ENCODE data around the gene GIPC3.
A peak's percentile ranks its signal among the peaks of the same experiment; 100 is the strongest.

Gene GIPC3

DNA sequence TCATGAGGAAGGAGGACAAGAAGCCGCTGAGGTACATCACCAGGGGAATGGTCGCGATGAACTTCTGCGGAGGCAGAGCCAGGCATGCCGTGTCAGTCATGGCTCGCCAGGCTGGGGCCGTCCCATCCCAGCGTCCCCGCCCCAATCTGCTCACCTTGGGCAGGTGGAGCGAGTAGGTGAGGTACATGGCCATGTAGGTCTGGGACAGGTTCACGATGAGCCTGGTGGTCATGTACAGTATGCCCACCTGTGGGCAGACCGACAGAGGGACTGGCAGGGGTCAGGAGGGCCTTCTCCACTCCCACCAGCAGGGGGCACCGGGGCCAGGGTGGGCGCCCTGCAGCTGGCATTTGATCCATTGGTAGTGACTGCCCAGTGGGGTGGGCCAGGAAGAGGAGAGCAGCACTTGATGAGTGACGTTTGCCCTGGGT is 38.0 kb upstream of the GIPC3 start:
- TF ChIP-seq, protein P1, sequence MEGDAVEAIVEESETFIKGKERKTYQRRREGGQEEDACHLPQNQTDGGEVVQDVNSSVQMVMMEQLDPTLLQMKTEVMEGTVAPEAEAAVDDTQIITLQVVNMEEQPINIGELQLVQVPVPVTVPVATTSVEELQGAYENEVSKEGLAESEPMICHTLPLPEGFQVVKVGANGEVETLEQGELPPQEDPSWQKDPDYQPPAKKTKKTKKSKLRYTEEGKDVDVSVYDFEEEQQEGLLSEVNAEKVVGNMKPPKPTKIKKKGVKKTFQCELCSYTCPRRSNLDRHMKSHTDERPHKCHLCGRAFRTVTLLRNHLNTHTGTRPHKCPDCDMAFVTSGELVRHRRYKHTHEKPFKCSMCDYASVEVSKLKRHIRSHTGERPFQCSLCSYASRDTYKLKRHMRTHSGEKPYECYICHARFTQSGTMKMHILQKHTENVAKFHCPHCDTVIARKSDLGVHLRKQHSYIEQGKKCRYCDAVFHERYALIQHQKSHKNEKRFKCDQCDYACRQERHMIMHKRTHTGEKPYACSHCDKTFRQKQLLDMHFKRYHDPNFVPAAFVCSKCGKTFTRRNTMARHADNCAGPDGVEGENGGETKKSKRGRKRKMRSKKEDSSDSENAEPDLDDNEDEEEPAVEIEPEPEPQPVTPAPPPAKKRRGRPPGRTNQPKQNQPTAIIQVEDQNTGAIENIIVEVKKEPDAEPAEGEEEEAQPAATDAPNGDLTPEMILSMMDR (IDR thresholded peaks at IDR 0.05): peak in 1 of 2 experiments; percentile 39
- peaks cover 0 to 25% (median 10%) of the 10 kb centered on the region in 4 donors for H3K4me1 ChIP-seq
- H3K4me3 ChIP-seq: no peak overlapping the region
- intact Hi-C loops (cut with DNase I; ENCODE audit: low total_unique reads): no loop called here
- peaks cover 0 to 46% (median 7%) of the 10 kb centered on the region in 3 donors for H3K36me3 ChIP-seq
- no peaks in the 10 kb centered on the region for H3K27me3 ChIP-seq
- H3K9me3 ChIP-seq: no peaks in the 10 kb centered on the region
- peak in 1 of 2 donors; percentile 67 for DNase-seq
- H3K27ac ChIP-seq: no peak overlapping the region

DNA sequence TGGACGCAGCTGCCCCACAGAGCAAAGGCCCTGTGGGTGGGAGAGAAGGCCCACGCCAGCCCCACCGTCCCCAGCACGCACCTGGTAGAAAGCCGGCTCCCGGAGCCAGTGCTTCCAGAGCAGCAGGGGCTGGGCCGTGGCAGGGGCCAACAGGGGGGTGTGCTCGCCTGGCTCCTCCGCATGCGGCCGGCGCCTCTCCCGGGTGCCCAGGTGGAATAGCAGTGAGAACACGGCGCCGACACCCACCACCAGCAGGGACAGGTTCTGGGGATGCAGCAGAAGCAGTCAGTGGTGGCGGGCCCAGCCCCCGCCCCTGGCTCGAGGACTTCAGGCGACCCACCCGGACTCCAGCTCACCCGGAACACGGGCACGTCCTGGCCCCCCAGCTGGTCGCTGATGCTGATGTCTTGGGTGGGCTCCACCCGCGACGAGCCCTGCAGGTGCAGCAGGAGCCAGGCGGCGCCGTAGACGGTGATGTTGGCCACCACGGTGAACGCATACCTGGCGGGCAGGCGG is 37.5 kb upstream of the GIPC3 start:
- H3K27ac ChIP-seq: no peak overlapping the region
- no peaks in the 10 kb centered on the region for H3K9me3 ChIP-seq
- H3K27me3 ChIP-seq: no peaks in the 10 kb centered on the region
- intact Hi-C loops (cut with DNase I; ENCODE audit: low total_unique reads): no loop called here
- H3K4me1 ChIP-seq: peaks cover 0 to 25% (median 9%) of the 10 kb centered on the region in 4 donors
- no peak overlapping the region for H3K4me3 ChIP-seq
- TF ChIP-seq, protein P1 (IDR thresholded peaks at IDR 0.05): no peak
- peak in 1 of 2 donors; percentile 61 for DNase-seq
- H3K36me3 ChIP-seq: peaks cover 0 to 42% (median 7%) of the 10 kb centered on the region in 3 donors

DNA sequence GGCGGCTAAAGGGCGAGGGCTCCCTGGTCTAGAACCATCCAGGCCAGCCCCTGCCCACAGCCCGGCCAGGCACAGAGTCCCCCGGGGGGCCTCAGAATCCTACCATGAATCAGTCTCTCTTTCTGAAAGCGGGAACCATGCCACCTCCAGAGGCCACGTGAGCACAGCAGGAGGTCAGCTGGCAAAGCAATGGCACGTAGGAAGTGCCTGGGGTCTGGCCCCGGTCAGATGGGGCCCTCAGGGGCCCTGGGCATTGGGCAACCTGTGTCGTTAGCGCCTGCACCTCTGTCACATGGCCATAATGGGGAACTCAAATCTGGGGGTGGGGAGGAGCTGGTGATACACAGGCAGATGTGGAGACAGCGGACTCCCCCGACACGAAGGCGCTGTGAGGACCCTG is 36.7 kb upstream of the GIPC3 start:
- Histone ChIP-seq H3K27me3 (no peaks in the 10 kb centered on the region), H3K27ac (no peak overlapping the region), H3K4me3 (no peak overlapping the region), H3K36me3 (peaks cover 0 to 40% (median 7%) of the 10 kb centered on the region in 3 donors), H3K4me1 (peaks cover 0 to 17% (median 3%) of the 10 kb centered on the region in 4 donors), H3K9me3 (no peaks in the 10 kb centered on the region)
- TF ChIP-seq, protein P1 (IDR thresholded peaks at IDR 0.05): no peak
- DNase-seq: no peak
- intact Hi-C loops (cut with DNase I; ENCODE audit: low total_unique reads): no loop called here

DNA sequence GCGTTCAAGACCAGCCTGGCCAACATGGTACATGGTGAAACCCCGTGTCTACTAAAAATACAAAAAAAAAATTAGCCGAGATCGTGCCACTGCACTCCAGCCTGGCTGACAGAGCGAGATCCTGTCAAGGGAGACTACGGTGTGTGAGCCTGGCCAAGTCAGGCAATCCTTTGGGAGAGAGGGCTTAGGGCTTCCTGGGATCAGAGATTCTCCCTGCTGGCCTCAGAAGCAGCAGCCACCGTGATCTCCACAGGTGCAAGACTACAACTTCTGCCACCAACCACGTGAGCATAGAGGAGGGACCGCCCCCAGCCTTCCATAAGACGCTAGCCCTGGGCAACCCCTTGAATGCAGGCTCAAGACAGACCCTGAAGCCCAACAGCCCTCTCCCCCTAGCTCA is 35.5 kb upstream of the GIPC3 start:
- peaks cover 0 to 12% (median under 1%) of the 10 kb centered on the region in 4 donors for H3K4me1 ChIP-seq
- no peaks in the 10 kb centered on the region for H3K9me3 ChIP-seq
- H3K4me3 ChIP-seq: no peak overlapping the region
- TF ChIP-seq, protein P1 (IDR thresholded peaks at IDR 0.05): no peak
- no peak overlapping the region for H3K27ac ChIP-seq
- intact Hi-C loops (cut with DNase I; ENCODE audit: low total_unique reads): no loop called here
- DNase-seq: no peak
- peaks cover 0 to 27% (median 7%) of the 10 kb centered on the region in 3 donors for H3K36me3 ChIP-seq
- no peaks in the 10 kb centered on the region for H3K27me3 ChIP-seq

DNA sequence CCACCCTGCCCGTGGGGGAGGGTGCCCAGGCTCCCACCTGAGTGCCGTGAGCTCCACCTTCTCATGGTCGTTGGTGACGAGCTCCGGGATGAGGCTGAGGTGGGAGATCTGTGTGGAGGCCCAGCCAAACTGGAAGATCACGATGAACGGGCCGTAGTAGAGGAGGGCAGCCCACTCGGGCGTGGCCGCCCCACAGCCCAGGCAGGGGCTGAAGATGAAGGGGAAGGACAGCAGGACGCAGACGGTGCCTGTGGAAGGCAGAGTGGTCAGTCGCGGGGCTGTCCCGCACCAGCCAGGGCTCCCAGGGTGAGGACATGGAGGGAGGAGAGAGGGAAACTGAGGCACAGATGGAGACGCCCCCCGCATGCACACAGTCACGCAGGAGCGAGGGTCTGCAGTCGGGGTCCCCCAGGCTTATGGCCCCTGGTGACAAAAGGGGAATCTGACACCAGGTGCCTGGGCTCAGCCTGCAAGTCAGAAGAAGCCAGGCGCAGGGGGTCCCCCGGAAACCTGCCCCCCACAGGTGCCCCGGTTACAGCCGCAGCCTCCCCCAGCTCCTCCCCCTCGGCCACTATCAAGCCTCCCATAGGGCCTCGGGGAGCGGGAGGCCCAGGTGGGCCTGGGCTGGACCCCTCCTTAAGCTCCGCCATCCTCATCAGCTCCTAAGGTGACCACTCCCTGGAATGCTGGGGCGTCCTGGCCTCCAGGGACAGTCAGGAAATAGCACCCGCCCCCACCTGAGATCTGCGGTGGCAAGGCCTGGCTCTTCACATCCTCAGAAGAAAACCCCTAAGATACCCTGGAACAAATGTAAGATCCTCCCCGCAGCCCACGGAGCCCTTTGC is 34.1 kb upstream of the GIPC3 start:
- TF ChIP-seq, protein P1 (IDR thresholded peaks at IDR 0.05): no peak
- DNase-seq: peak in 1 of 2 donors; percentile 65
- Histone ChIP-seq H3K4me1 (peaks cover 0 to 14% (median 11%) of the 10 kb centered on the region in 4 donors), H3K36me3 (peaks cover 0 to 25% (median 7%) of the 10 kb centered on the region in 3 donors), H3K9me3 (no peaks in the 10 kb centered on the region), H3K27me3 (no peaks in the 10 kb centered on the region), H3K27ac (no peak overlapping the region), H3K4me3 (no peak overlapping the region)
- intact Hi-C loops (cut with DNase I; ENCODE audit: low total_unique reads): no loop called here
